ENCODE measurements around the gene GATAD2A.

The GATAD2A gene

GRCh38 chr19:19546751-19547162 lies 141.3 kb downstream of the GATAD2A start:
- DNase-seq: no peak
- in situ Hi-C loops (cut with HindIII; ENCODE audit: low pct_ligation_motif_present, low pct_unique_long_range_greater_than_20kb, low sequenced_read_pairs): no loop called here

- in situ Hi-C loops (cut with HindIII; ENCODE audit: low pct_ligation_motif_present, low pct_unique_long_range_greater_than_20kb, low sequenced_read_pairs): no loop called here
- no peak for DNase-seq
Measured at GRCh38 chr19:19547674-19548336, 142.3 kb downstream of the GATAD2A start.

GRCh38 chr19:19548915-19549759 lies 143.7 kb downstream of the GATAD2A start:
- in situ Hi-C loops (cut with HindIII; ENCODE audit: low pct_ligation_motif_present, low pct_unique_long_range_greater_than_20kb, low sequenced_read_pairs): no loop called here
- no peak for DNase-seq

- in situ Hi-C loops (cut with HindIII; ENCODE audit: low pct_ligation_motif_present, low pct_unique_long_range_greater_than_20kb, low sequenced_read_pairs): no loop called here
- DNase-seq: no peak
Measured at GRCh38 chr19:19549804-19550464, 144.5 kb downstream of the GATAD2A start.

GRCh38 chr19:19550485-19550929 lies 145.0 kb downstream of the GATAD2A start:
- DNase-seq: no peak
- in situ Hi-C loops (cut with HindIII; ENCODE audit: low pct_ligation_motif_present, low pct_unique_long_range_greater_than_20kb, low sequenced_read_pairs): no loop called here

GRCh38 chr19:19550972-19551852 lies 145.7 kb downstream of the GATAD2A start:
- DNase-seq: no peak
- in situ Hi-C loops (cut with HindIII; ENCODE audit: low pct_ligation_motif_present, low pct_unique_long_range_greater_than_20kb, low sequenced_read_pairs): no loop called here

- in situ Hi-C loops (cut with HindIII; ENCODE audit: low pct_ligation_motif_present, low pct_unique_long_range_greater_than_20kb, low sequenced_read_pairs): no loop called here
- no peak for DNase-seq
Measured at GRCh38 chr19:19551853-19552192, 146.3 kb downstream of the GATAD2A start.

- peak; percentile 25 for DNase-seq
- in situ Hi-C loops (cut with HindIII; ENCODE audit: low pct_ligation_motif_present, low pct_unique_long_range_greater_than_20kb, low sequenced_read_pairs): no loop called here
Measured at GRCh38 chr19:19552798-19553197, 147.3 kb downstream of the GATAD2A start.

- no peak for DNase-seq
- in situ Hi-C loops (cut with HindIII; ENCODE audit: low pct_ligation_motif_present, low pct_unique_long_range_greater_than_20kb, low sequenced_read_pairs): no loop called here
Measured at GRCh38 chr19:19553670-19554069, 148.2 kb downstream of the GATAD2A start.

- peak; percentile 32 for DNase-seq
- in situ Hi-C loops (cut with HindIII; ENCODE audit: low pct_ligation_motif_present, low pct_unique_long_range_greater_than_20kb, low sequenced_read_pairs): no loop called here
Measured at GRCh38 chr19:19554074-19555023, 148.9 kb downstream of the GATAD2A start.

GRCh38 chr19:19558055-19558454 lies 152.6 kb downstream of the GATAD2A start:
- in situ Hi-C loops (cut with HindIII; ENCODE audit: low pct_ligation_motif_present, low pct_unique_long_range_greater_than_20kb, low sequenced_read_pairs): no loop called here
- no peak for DNase-seq

All from ACHN (cell line).